PC-9 (cell line): ENCODE results near the gene PLB1. TPM values are rescaled to one million over a fixed set of nuclear protein-coding genes. Genes with fewer than 3 reads are reported as not detected.

ENCODE experiments used
- BruUV-seq: library from RNA; stranded (reverse); fragments of 400-500 nt; replicated peaks from 2 replicates; lab custom pipeline; 2021; lab: Mats Ljungman, UMichigan
- CTCF ChIA-PET: fragments of 300-600 bp; sonication (Branson Sonifier 250); formaldehyde crosslinking; loops from one replicate; lab custom pipeline; 2022; ENCODE audit warnings: antibody characterized with exemption; lab: Charles Lee
- POLR2A ChIA-PET: fragments of 300-600 bp; sonication (Branson Sonifier 250); formaldehyde crosslinking; loops from one replicate; lab custom pipeline; 2022; ENCODE audit warnings: antibody characterized with exemption; ENCODE audit not compliant: unreplicated experiment; lab: Charles Lee
- DNase-seq, 2 experiments: peaks; one replicate each; pipeline versions ENCODE4 v3.0.0 to v3.0.0-alpha.2; 2015 to 2022; ENCODE audit warnings: mixed read lengths in 1 of 2
- H2AFZ ChIP-seq: fragments of 200-600 bp; sonication (generic); 2 replicates; pipeline ENCODE4 v1.8.1; 2017; ENCODE audit warnings: antibody characterized with exemption
- H3F3A ChIP-seq: fragments of 200-600 bp; sonication (generic); 2 replicates; pipeline ENCODE4 v1.8.1; 2017; ENCODE audit warnings: antibody characterized with exemption, mild to moderate bottlenecking, low read depth; ENCODE audit not compliant: insufficient read depth
- H3K27ac ChIP-seq: fragments of 200-600 bp; sonication (generic); 2 replicates; pipeline ENCODE4 v1.6.1; 2016; ENCODE audit warnings: mixed run types
- H3K27me3 ChIP-seq: fragments of 200-600 bp; sonication (generic); 2 replicates; pipeline ENCODE4 v1.6.1; 2016; ENCODE audit warnings: low read depth, mixed run types; ENCODE audit not compliant: insufficient read depth
- H3K36me3 ChIP-seq: fragments of 200-600 bp; sonication (generic); 2 replicates; pipeline ENCODE4 v1.6.1; 2016; ENCODE audit warnings: low read depth, mixed run types
- H3K4me1 ChIP-seq: fragments of 200-600 bp; sonication (generic); replicated peaks from 2 replicates; pipeline ENCODE4 v1.6.1; 2016; ENCODE audit warnings: mixed run types; ENCODE audit not compliant: insufficient read depth
- H3K4me2 ChIP-seq: fragments of 200-600 bp; sonication (generic); 2 replicates; pipeline ENCODE4 v1.6.1; 2017; ENCODE audit warnings: mixed run types
- H3K4me3 ChIP-seq: fragments of 200-600 bp; sonication (generic); 2 replicates; pipeline ENCODE4 v1.6.1; 2016; ENCODE audit warnings: mixed run types
- H3K79me2 ChIP-seq: fragments of 200-600 bp; sonication (generic); 2 replicates; pipeline ENCODE4 v1.6.1; 2017; ENCODE audit warnings: low read depth, mixed run types
- H3K9me2 ChIP-seq: fragments of 200-600 bp; sonication (generic); 2 replicates; pipeline ENCODE4 v1.8.1; 2017; ENCODE audit warnings: mild to moderate bottlenecking; ENCODE audit not compliant: insufficient read depth
- H3K9me3 ChIP-seq: fragments of 200-600 bp; sonication (generic); 2 replicates; pipeline ENCODE4 v1.8.1; 2016; ENCODE audit warnings: low read depth; ENCODE audit not compliant: insufficient read depth
- H4K20me1 ChIP-seq: fragments of 200-600 bp; sonication (generic); 2 replicates; pipeline ENCODE4 v1.8.1; 2017; ENCODE audit not compliant: insufficient read depth
- EZH2 ChIP-seq: fragments of 200-600 bp; sonication (generic); IDR thresholded peaks from 2 replicates; pipeline ENCODE4 v1.8.0; 2017; ENCODE audit warnings: antibody characterized with exemption, low read depth
- intact Hi-C: fragments of 100-400 bp; cut with micrococcal nuclease; formaldehyde crosslinking; loops from one replicate; pipeline ENCODE4 v1.10.0; 2022; ENCODE audit not compliant: unreplicated experiment
- total RNA-seq: library from RNA; stranded (reverse); gene quantifications from 2 replicates; pipeline ENCODE4 v1.2.3, GENCODE V29; 2021
- TF ChIP-seq, protein P1 (sequence below): fragments of 200-600 bp; sonication (generic); conservative IDR thresholded peaks from 2 replicates; pipeline ENCODE4 v1.6.1; 2017; ENCODE audit warnings: mixed run types, antibody characterized with exemption, mild to moderate bottlenecking, moderate library complexity

The PLB1 gene
- total RNA-seq, 1 experiment from 2014 or later: 2.7 TPM

DNA sequence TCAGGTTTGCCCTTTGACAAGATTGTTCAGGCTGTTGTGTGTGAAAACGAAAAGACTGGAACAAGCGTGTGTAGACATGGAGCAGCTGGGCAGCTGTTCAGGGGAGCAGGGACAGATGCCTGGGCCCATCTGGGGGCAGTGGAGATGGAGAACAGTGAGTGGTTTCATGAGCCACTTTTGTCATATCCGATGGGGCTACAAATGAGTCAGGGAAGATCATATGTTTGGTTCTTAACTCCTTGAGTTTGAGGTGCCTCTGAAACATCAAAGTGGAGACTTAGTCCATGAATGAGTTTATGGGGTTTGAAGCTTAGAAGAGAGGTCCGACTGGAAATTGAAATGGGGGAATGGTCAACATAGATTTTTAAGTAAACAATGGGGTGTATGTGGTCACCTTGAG is 9.3 kb upstream of the PLB1 start:
- intact Hi-C loops: no loop called here
- Histone ChIP-seq H3K4me2 (no peak overlapping the region), H3F3A (no peaks in the 10 kb centered on the region), H3K79me2 (no peaks in the 10 kb centered on the region), H3K4me3 (no peak overlapping the region), H3K9me2 (peaks cover 4% of the 10 kb centered on the region; the same call in 1 of the 2 replicates), H3K27ac (no peak overlapping the region), H3K9me3 (no peaks in the 10 kb centered on the region), H3K27me3 (no peaks in the 10 kb centered on the region), H4K20me1 (no peaks in the 10 kb centered on the region), H3K4me1 (peaks cover 7% of the 10 kb centered on the region; the same call in 1 of the 2 replicates), H2AFZ (no peak overlapping the region), H3K36me3 (no peaks in the 10 kb centered on the region)
- BruUV-seq: no TSS peak
- no peak for DNase-seq
- POLR2A ChIA-PET: no interaction called here
- TF ChIP-seq, protein P1, sequence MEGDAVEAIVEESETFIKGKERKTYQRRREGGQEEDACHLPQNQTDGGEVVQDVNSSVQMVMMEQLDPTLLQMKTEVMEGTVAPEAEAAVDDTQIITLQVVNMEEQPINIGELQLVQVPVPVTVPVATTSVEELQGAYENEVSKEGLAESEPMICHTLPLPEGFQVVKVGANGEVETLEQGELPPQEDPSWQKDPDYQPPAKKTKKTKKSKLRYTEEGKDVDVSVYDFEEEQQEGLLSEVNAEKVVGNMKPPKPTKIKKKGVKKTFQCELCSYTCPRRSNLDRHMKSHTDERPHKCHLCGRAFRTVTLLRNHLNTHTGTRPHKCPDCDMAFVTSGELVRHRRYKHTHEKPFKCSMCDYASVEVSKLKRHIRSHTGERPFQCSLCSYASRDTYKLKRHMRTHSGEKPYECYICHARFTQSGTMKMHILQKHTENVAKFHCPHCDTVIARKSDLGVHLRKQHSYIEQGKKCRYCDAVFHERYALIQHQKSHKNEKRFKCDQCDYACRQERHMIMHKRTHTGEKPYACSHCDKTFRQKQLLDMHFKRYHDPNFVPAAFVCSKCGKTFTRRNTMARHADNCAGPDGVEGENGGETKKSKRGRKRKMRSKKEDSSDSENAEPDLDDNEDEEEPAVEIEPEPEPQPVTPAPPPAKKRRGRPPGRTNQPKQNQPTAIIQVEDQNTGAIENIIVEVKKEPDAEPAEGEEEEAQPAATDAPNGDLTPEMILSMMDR: no peak
- no peak for TF ChIP-seq EZH2
- CTCF ChIA-PET: no interaction called here

DNA sequence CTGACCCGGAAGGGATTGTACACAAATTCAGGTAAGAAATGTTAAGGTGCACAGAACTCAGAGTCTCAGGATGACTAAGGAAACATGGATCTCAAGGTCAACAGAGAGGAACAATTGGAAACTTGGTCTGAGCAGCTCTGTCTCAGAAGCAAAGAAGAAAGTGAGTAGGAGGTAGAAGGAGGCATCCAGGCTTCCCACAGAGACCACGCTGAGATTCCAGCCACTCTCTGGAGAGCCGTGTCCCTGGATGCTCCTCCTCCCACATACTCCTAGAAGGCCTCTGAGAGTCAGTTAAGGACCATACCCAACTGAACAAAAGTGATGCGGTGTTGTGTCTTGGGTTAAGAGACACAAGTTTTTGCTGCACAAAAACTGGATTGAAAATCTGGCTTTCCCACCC is 8.6 kb upstream of the PLB1 start:
- Histone ChIP-seq H3K4me3 (no peak overlapping the region), H3K4me2 (no peak overlapping the region), H3K36me3 (no peaks in the 10 kb centered on the region), H3K9me2 (peaks cover 4% of the 10 kb centered on the region; the same call in 1 of the 2 replicates), H3K27ac (no peak overlapping the region), H2AFZ (no peak overlapping the region), H3K9me3 (no peaks in the 10 kb centered on the region), H3F3A (no peaks in the 10 kb centered on the region), H3K27me3 (no peaks in the 10 kb centered on the region), H4K20me1 (no peaks in the 10 kb centered on the region), H3K79me2 (no peaks in the 10 kb centered on the region), H3K4me1 (peaks cover 7% of the 10 kb centered on the region; the same call in 1 of the 2 replicates)
- BruUV-seq: no TSS peak
- ChIA-PET CTCF (no interaction called here), POLR2A (no interaction called here)
- no peak for DNase-seq
- TF ChIP-seq EZH2: no peak
- TF ChIP-seq, protein P1: no peak
- intact Hi-C loops: no loop called here

DNA sequence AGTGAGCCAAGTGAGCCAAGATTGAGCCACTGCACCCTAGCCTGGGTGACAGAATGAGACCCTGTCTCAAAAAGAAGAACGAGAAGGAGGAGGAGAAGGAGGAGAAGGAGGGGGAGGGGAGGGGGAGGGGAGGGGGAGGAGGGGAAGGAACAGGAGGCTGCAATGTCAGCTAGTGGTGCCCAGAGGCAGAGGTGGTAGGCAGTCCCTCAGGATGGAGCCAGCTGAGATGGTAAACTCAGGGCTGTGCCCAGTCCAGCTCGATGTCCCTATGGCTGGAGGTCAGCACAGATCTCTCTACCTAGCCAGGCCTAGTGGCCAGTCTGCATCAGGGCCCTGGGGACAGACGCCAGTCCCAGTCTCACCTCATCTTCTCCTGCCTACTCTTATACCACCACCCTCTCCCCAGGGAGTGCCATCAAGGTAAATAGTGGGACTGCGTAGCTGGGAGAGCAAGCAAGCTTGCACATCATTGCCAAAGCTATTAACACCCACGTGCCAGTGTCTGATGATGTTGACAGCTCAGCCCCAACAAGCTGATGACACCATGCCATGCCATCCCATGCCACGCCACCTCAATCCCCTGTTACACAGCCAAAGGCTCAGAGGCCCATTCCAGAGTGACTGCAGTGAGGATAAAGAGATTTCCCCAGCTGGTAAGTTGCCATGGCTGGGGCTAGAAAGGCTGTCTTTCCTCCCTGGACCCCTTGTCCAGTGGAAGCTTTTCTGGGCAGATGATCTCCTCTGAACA is 7.6 kb upstream of the PLB1 start:
- H3K4me2 ChIP-seq: no peak overlapping the region
- H3K36me3 ChIP-seq: no peaks in the 10 kb centered on the region
- peaks cover 7% of the 10 kb centered on the region; the same call in 1 of the 2 replicates for H3K4me1 ChIP-seq
- no peak overlapping the region for H3K4me3 ChIP-seq
- H4K20me1 ChIP-seq: no peaks in the 10 kb centered on the region
- H3K9me2 ChIP-seq: peaks cover 4% of the 10 kb centered on the region; the same call in 1 of the 2 replicates
- no peak for TF ChIP-seq EZH2
- TF ChIP-seq, protein P1: no peak
- ChIA-PET POLR2A (no interaction called here), CTCF (no interaction called here)
- H3K79me2 ChIP-seq: no peaks in the 10 kb centered on the region
- intact Hi-C loops: no loop called here
- no peaks in the 10 kb centered on the region for H3K27me3 ChIP-seq
- H3K9me3 ChIP-seq: no peaks in the 10 kb centered on the region
- no peak overlapping the region for H2AFZ ChIP-seq
- no TSS peak for BruUV-seq
- H3F3A ChIP-seq: no peaks in the 10 kb centered on the region
- no peak overlapping the region for H3K27ac ChIP-seq
- DNase-seq: no peak
